CD4-positive, alpha-beta T cell treated with Interleukin-15 for 4 hours (primary cell): ENCODE measurements around the gene CDC42BPA.

Source experiments
- DNase-seq: peaks from one replicate; pipeline ENCODE4 v3.0.0-alpha.2; 2020; ENCODE audit warnings: low spot score

The CDC42BPA gene

GRCh38 chr1:226945106-226945857, 373.0 kb downstream of the CDC42BPA start:
- DNase-seq = no peak

GRCh38 chr1:226943927-226944326, 374.4 kb downstream of the CDC42BPA start:
- no peak for DNase-seq

- no peak for DNase-seq
Measured at GRCh38 chr1:226943156-226943555, 375.1 kb downstream of the CDC42BPA start.

GRCh38 chr1:226942392-226942791, 375.9 kb downstream of the CDC42BPA start:
- DNase-seq = no peak

- no peak for DNase-seq
Measured at GRCh38 chr1:226940806-226941067, 377.6 kb downstream of the CDC42BPA start.

GRCh38 chr1:226940029-226940805, 378.1 kb downstream of the CDC42BPA start, which contains the start of gene COQ8A:
TSS of gene COQ8A (plus strand) at chr1:226940294. CDS start at chr1:226961386, 21,092 bp downstream.
- DNase-seq = peak; percentile 99
